Activated CD8-positive, alpha-beta memory T cell treated with anti-CD3 and anti-CD28 coated beads, Interleukin-2, amount 50 U/mL, for 48 hours (primary cell): ENCODE results near the gene BSX.

Experiments used
- DNase-seq: peaks from one replicate; pipeline ENCODE4 v3.0.0-alpha.2; 2020

The BSX gene

GRCh38 chr11:122954455-122954854, 27.2 kb downstream of the BSX start:
- DNase-seq: no peak

- no peak for DNase-seq
These were observed 30.4 kb downstream of the BSX start for GRCh38 chr11:122951211-122951610.

- no peak for DNase-seq
These were observed 43.1 kb downstream of the BSX start for GRCh38 chr11:122938557-122938956.

GRCh38 chr11:122937983-122938382, 43.7 kb downstream of the BSX start:
- DNase-seq: no peak

- DNase-seq: no peak
These were observed 48.2 kb downstream of the BSX start for GRCh38 chr11:122933416-122933815.

- no peak for DNase-seq
These were observed 50.1 kb downstream of the BSX start for GRCh38 chr11:122931510-122931909.
